ENCODE data around the gene PTPRN2.
"Not testable (repeated sequence)": the region's sequence is repeated elsewhere in the genome, so short reads cannot be mapped to it uniquely, and the experiment has no call there.

PTPRN2 gene

DNA sequence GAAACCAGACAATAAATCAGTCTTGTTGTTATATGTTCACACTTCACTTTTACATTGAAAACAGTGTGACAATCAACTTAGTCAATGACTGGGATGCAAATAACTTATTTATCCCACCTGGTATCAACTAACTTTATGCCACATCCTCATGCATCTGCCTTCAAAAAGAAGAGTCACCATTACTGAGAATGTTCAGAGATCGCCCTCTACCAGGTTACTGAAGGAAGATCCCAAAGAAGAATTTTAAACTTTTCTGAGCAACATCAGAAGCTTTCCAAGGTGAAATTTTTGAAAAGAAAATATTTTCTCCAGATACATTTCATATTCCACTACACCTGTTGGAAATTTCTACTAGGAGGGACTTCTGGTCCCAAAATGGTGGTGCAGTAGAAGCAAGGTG, 359.5 kb downstream of the PTPRN2 start:
- DNase-seq (ENCODE audit: low read depth), result no peak

DNA sequence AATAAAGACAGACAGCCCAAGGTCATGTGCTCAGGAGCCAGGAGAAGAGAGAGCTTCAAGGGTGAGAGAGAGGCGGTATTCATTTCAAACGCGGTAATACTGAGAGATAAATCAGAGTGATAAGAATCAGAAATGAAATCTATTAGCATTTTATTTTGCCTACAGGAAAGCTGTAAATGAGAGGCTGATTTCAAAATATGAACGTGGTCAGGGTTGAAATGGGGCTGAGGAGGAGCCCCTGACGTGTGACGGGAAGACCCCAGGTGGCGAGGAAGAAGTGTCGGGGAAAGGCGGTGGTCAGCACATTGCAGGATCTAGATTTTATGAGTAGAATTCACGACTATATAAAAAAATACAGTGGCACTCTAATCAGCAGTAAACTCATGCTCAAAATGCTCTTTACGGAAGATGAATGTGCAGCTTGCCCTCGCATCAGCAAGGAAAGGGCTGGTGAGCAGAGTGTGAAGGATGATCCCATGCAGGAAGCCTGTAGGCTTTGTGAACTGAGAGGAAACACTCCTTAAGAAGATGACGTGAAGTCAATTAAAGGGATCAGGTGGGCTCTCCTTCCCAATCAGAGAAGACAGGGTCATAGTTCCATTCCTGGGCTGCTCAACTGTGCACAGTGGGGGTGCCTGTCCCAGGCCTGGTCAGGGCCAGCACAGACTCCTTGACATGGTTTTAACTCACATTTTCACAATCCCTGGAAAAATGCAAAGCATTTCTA, 360.2 kb downstream of the PTPRN2 start:
- DNase-seq (ENCODE audit: low read depth), result no peak

DNA sequence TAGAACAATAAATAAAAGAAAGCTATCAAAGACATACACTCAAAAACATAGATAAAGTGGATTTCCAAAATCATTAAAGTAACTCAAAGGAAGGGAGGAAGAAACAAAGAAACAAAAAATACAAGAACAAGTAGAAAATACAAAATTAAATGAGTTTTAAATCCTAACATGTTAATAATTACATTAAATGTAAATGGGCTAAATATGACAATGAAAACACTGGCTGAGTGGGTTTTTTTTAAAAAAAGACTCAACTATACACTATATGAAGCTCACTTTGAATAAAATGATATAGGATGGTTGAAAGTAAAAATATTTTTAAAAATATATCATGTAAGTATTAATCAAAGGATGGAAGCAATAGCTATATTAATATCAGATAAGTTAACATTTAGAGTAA, 371.4 kb downstream of the PTPRN2 start:
- DNase-seq (ENCODE audit: low read depth), result no peak

DNA sequence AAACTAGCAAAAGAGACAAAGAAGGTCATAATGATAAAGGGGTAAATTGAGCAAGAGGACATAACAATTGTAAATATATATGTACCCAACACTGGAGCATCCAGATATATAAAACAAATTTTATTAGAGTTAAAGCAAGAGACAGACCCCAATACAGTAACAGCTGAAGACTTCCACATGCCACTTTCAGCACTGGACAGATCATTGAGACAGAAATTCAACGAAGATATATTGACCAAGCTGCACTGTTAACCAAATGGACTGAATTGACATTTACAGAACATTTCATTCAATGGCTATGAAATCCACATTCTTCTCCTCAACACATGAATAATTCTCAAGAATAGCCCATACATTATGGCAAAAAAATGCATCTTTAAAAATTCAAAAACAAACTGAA, 378.2 kb downstream of the PTPRN2 start:
- DNase-seq (ENCODE audit: low read depth), result no peak

DNA sequence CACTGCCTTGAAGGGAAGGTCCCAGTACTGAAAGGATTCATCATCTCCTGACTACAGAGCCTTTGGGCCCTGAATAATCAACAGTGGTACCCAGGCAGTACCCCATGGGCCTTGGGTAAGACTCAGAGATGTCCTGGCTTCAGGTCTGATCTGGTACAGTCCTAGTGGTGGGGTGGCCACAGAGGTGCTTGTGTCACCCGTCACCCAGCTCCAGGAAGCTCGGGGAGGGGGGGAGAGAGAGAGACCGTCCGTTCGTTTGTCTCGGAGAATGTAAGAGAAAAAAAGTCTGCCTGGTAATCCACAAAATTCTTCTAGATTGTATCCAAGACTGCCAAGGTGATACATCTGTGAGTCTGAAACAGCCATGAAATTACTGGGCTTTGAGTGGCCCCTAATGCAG, 381.3 kb downstream of the PTPRN2 start:
- DNase-seq (ENCODE audit: low read depth), result no peak

DNA sequence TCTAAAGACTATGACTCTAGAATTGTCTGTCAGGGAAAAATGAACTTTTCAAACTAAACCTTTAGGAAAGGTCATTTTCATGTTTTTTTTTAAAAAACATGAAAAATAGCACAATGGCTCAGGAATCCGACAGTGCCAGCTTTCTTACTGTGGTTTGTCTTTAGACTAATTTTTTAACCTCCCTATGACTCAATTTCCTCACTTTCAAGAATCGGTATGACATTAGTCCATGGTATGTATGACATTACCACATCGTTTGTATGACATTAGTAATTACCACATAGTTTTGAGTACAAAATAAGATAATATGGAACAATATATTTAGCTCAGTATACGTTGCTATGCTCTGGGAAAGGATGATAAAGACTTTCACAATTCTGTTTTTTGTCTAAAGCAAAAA, 383.2 kb downstream of the PTPRN2 start:
- DNase-seq (ENCODE audit: low read depth), result no peak

DNA sequence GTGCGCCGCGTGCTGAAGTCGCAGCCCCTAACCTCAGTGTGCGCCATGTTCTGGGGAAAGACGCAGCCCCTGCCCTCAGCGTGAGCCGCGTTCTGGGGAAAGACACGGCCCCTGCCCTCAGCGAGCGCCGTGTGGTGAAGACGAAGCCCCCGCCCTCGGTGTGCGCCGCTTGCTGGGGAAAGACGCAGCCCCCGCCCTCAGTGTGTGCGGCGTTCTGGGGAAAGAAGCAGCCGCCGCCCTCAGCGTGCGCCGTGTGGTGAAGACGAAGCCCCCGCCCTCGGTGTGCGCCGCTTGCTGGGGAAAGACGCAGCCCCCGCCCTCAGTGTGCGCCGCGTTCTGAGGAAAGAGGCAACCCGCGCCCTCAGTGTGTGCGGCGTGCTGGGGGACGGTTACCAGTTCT, 383.7 kb downstream of the PTPRN2 start:
- not testable (repeated sequence) for DNase-seq (ENCODE audit: low read depth)

DNA sequence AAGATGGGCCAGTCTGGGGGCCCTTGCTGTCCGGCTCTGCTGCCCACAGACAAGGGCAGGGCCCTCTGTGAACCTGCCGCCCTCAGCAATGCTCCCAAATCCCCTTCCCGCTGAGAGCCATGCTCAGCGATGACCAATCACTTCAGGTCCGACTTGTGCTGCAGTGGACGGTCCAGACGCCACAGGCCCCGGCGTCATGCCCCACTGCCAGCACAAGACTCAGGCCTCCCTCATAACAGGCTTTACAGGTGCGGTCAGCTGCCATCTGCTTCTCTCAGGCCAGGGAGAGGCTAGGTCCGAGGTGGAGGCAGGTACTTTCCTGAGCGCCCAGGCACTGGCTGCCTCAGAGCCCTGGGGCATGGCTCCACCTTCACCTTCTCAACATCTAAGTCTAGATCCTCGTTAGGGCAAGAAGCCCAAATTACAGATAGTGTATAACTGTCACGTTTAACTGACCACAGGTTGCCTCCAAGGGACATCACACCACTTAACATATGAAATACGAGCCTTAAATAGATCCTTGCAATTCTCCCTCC, 393.2 kb downstream of the PTPRN2 start:
- no peak for DNase-seq (ENCODE audit: low read depth)

DNA sequence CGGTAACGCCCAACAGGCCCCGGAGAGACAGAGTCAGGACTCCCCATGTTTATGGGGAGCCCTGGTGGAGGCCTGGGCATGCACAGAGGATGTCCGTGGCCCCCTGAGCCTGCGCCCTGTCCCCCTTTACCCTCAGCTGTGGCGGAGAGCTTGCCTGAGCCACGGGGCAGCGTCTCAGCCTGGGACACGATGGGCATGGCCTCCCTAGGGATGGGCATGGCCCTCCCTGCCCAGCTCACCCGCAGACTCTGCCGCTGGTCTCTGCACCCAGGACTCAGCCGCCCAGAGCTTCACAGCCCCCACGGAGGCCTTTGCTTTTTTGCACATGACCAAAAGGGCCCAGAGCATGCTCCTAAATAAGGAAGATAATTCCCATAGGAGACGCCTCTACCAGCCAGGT, 394.2 kb downstream of the PTPRN2 start:
- DNase-seq (ENCODE audit: low read depth), result no peak

DNA sequence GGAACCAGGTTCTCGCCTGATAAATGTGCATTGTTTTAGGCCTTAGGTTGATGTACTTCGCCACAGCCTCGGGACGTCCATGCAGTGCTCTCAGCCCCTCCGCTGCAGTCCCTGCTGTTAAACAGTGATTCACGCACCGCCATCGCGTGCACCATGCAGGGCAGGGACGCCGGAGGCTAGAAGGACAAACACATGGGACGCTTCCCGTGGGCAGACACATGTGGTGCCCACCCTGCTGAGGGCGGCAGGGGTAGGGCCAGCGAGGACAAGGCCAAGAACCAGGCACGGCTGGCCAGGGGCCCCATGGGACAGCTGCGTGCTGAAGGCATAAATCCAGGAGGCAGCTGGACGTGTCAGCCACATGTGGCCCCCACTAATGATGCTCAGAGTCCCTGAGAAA, 394.7 kb downstream of the PTPRN2 start:
- DNase-seq (ENCODE audit: low read depth), result no peak

DNA sequence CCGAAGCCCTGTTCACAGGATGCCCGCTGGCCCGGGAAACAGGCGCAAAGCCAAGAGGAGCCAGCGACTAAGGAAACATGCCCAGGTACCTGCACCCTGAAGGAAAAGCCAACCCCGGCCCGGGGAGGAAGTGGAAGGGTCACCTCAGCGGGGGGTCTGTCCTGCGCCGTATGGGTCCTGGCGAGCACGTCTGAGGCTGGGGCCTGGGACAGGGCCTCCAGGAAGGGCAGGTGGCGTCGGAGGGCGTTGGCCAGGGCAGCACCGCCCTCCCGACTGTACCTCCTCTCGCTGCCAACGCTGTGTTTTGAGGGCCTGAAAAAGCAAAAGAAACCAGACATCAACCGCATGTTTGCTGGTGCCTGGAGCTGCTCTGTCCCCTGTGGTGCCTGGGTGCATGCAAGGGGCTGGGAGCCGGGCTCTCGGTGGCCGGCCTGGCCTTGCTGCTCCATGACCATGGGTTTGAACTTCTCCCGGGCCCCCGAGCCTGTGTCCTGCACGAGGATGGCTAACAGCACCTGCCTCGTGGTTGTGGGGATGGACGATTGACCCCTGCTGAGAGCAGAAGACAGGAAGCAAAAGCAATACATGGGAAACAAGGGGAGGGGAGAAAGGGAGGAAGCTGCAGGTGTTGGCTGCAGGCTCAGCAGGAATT, 395.3 kb downstream of the PTPRN2 start:
- DNase-seq (ENCODE audit: low read depth), result no peak

DNA sequence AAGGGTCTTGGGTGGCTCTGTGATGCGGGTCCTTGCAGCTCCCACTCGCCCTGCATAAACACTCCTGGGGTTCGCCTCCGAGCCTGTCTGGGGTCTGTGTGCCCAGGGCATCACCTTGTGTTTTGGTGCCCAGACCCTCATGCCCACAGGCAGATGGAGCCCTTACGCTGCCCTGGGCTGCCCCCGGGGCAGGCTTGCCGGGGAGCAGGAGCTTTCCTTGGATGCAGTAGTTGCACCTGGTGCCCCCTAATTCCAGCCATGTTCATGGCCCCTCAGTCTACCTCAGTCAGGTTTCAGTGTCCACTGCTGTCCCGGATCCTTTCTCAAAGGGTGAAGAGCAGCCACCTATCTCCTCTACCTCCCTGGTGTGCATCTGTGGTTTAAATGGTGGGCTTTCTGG, 396.0 kb downstream of the PTPRN2 start:
- no peak for DNase-seq (ENCODE audit: low read depth)

DNA sequence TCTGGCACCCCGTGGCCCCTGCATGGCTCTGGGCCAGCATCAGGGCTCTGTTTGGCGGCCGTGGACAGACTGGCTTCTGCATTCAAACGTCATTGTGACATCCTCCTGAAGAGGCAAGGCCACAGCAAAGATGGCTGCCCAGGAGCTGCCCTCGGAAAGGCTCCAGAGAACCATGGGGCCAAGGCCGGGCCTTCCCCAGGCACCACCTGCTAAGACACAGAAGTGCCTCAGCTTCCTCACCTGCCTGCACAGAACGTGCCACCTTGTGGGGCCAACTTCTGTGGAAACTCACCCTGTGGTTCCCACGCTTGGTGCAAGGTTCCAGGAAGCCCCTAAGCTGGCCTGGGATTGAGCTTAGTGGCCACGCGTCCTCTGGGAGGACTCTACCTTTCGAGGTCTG, 396.9 kb downstream of the PTPRN2 start:
- no peak for DNase-seq (ENCODE audit: low read depth)

DNA sequence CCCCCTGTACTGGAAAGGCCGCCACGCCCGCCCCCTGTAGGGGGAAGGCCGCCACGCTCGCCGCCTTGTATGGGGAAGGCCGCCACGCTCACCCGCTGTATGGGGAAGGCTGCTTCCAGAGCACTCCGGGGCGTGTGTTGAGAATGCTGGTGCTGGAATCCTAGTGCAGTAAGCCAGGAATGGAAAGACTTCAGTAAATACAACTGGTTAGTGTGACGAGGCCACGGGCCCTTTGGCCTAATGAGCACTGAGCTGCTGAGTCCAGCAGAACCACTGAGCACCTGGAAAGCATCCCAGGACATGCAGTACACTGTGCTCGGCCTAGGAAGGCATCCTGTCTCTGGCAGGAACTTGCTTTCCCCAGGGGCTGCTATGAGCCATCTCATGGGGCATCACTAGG, 398.9 kb downstream of the PTPRN2 start:
- DNase-seq (ENCODE audit: low read depth), result no peak

DNA sequence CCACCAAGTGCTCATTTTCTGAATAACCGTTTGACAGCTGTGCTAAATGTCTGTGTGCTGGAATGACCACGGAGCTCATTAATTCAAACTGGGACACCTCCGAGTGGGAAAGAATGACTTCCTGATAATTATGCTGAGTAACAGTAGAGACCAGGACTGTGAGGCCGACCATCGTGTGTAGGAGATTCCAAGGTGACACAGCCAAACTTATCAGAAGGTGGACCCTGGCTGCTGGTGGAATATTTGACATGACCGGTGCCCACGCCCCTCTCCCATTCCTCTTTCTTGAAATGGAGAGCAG, 400.0 kb downstream of the PTPRN2 start:
- DNase-seq (ENCODE audit: low read depth), result no peak

DNA sequence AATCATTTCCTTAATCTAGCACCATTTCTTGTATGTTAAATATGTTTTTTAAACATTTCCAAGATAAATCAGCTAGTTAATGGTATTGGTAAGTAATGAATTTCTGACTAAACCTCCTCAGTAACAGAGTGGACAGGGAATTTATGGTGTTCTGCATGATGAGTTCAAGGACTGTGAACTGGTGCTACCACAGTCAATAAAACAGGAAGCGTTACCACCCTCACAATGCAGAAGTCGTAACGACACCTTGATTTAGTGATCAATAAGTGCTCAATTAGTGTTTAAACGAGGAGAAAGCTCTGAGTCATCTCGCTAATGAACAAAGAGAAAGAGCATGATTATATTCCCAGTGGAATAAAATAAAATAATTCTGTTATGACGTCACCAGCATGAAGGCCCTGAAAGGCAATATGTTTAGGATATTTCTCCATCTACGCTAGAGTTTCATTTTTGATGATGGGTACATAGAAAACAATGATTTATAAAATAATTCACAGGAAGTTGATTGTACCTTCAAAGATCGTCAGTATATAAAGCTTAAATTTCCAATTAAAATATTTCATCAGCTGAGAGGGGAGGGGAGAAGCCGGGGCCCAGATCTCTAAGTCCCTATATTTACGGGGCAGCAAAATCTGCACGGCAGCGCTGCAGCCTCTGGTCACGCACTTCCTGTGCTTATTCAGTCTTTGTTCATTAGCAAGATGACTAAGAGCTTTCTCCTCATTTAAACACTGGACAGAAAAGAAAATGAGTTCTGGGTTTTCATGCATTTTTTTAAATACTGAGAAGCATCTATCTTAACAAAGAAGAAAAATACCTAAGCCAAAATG, 400.5 kb downstream of the PTPRN2 start:
- no peak for DNase-seq (ENCODE audit: low read depth)

DNA sequence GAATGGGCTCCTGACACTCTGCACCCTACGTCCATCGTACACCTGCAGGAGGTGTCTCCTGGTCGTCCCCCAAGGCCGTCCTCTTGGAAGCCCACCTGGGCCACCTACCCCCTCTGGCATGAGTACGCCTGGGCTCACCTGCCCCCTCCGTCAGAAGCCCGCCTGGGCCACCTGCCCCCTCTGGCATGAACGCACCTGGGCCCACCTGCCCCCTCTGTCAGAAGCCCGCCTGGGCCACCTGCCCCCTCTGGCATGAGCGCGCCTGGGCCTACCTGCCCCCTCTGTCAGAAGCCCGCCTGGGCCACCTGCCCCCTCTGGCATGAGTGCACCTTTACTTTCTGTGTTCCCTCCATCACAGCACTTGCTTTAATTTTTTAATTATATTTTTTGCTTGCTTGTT, 401.2 kb downstream of the PTPRN2 start:
- no peak for DNase-seq (ENCODE audit: low read depth)

DNA sequence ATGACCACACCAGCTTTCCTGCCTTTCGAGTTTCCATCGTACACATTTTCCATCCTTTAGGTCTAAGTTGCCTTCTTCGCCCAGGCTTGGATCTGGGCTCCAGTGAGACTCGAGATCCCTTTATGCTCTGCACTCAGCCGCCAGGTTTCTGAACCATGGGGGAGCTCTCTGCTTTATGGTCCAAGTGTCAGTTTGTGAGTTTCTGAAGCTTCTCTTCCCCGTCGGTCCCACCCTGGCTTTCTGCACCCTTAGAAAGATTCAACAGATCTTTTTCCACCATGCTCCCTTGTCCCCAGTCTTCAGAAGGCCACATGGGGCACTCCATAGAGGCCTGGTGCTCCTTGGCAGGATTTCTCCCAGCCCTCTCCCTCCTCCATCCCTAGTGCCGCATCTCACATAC, 402.0 kb downstream of the PTPRN2 start:
- no peak for DNase-seq (ENCODE audit: low read depth)

DNA sequence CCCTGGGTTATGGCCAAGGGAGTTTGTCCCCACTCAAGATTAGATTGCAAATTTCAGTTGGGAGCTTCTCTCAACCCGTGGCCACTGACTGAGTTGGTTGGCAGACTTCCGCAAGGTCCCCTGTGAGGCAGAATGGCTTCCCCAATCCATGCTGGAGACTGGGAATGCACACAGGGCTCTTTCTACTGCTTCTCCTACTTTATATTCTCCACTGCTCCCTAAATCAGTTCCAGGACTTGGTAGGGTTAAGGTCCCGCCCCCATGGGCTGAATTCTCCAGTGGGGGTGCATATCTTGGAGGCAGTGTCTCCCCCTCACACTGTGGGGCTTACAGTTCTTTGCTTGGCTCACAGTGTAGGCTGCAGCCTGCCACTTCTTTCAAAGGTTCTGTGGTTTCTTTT, 404.2 kb downstream of the PTPRN2 start:
- DNase-seq (ENCODE audit: low read depth), result no peak

DNA sequence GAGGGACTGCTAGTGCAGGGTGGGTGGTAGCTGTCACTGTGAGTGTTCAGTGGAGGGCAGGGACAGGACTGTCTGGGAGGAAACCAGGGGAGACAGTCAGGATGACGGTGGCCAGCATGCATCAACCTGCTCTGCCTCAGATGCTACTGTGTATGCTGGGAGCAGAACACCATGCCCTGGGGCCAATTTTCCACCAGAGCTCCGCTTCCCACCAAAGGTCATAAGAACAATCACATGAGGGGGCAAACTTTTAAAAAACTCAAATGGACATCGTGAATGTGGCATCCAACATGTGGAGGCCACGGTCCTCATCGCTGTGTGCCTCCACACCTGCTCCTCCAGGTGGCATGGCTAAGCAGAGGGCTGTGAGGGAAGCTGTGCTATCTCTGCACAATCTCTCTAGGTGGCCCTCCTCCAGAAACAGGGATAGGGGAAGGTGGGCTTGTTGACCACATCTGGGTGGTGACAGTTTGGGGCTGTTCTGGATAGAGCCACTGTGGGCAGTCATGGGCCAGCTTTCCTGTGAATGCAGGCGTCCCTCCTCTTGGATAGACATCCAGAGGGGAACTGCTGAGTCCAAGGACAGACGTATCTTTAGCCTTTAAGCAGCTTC, 411.0 kb downstream of the PTPRN2 start:
- no peak for DNase-seq (ENCODE audit: low read depth)

DNA sequence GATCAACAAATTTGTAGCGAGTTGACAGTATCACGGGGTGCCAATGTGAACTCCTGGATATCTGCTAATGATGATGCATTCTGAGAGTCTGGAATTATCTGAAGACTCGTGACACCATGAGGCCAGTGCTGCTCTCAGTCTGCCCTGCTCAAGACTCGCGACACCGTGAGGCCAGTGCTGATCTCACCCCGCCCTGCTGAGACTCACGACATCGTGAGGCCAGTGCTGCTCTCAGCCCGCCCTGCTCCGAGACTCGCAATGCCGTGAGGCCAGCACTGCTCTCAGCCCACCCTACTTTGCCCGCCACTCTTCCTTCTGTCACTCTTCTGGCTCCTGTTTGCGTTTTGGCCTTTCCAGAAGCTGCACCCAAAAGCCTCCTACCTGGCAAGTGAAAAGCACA, 411.8 kb downstream of the PTPRN2 start:
- DNase-seq (ENCODE audit: low read depth), result no peak

DNA sequence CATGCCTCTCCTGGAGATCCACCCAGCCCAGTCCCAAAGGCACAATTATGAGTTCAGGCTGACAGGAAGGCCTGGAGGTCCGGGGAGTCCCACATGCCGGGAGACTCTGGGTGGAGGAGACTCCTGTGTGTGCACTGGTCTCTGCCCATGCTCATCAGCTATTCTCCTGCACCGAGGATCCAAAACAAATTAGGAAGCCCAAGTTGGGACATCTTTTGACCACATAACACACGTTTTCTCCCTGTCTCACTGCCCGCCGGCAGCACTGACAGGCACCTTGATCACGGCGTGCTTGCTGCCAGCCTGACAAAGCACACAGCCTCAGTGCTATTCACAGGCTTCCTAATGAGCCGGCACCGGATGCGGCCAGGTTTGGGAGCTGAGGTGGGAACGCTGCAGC, 412.7 kb downstream of the PTPRN2 start:
- no peak for DNase-seq (ENCODE audit: low read depth)

DNA sequence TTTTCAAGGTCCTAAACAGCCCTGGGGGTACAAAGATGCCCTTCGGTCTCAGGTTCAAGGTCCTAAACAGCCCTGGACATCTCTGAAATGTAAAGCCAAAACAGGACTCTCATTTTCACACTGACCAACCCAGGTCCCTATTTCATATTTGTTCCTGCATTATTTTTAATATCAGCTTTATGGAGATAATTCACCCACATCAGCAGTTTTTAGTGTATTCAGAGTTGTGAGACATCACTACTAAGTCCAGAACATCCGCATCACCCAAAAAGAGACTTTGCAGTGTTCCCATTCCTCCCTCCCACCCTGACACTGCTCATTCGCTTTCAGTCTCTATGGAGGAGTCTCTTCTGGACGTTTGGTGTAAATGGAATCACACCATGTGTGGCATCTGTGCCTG, 420.2 kb downstream of the PTPRN2 start:
- no peak for DNase-seq (ENCODE audit: low read depth)
